Loucy (cell line): Measurements from ENCODE around the gene SMIM17.

Experiments used
- CTCF ChIP-seq: fragments of 200-600 bp; sonication (generic); conservative IDR thresholded peaks from 2 replicates; pipeline ENCODE4 v1.5.1; 2014; ENCODE audit warnings: mild to moderate bottlenecking, antibody characterized with exemption, low read length
- EZH2phosphoT487 ChIP-seq: fragments of 200-600 bp; IDR thresholded peaks from 2 replicates; pipeline ENCODE4 v1.6.1; 2018; ENCODE audit warnings: antibody characterized with exemption, mild to moderate bottlenecking, moderate library complexity, borderline replicate concordance

DNA sequence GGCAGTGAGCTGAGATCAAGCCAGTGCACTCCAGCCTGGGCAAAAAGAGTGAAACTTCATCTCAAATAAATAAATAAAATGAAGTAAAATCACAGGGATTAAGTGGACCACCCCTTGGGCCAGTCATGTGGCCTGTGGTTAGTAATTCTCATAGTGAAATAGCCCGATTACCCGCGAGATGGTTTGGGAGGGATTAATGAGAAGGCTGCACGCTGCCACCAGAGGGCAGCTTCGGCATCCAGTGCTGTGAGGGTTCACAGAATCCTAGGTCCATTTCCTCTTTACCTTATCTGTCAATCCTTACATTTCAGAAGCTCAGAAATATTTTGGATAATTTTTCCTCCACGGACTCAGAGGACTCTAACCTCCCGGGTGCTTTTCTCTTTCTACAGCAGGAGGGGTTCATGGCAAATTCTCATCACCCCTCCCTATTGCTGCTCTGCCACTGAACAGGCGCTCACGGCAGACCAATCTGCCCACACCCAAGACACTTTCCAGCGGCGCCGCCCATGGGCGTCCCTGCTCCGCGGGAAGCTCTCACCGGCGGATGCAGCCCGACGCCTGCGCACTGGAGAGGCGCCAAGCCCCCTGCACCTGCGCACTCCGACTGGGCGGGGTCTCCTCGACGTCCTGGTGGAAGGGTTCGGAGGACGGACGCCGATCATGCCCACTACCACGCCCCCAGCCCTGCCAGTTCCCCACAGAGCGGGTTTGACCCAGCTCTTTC lies 17.6 kb downstream of the SMIM17 start:
- 0 out of 2 replicates have a peak, but pooled peaks have one; percentile 9 for TF ChIP-seq CTCF
- TF ChIP-seq EZH2phosphoT487 = no peak
